ENCODE results near the gene BCOR.

The BCOR gene

DNA sequence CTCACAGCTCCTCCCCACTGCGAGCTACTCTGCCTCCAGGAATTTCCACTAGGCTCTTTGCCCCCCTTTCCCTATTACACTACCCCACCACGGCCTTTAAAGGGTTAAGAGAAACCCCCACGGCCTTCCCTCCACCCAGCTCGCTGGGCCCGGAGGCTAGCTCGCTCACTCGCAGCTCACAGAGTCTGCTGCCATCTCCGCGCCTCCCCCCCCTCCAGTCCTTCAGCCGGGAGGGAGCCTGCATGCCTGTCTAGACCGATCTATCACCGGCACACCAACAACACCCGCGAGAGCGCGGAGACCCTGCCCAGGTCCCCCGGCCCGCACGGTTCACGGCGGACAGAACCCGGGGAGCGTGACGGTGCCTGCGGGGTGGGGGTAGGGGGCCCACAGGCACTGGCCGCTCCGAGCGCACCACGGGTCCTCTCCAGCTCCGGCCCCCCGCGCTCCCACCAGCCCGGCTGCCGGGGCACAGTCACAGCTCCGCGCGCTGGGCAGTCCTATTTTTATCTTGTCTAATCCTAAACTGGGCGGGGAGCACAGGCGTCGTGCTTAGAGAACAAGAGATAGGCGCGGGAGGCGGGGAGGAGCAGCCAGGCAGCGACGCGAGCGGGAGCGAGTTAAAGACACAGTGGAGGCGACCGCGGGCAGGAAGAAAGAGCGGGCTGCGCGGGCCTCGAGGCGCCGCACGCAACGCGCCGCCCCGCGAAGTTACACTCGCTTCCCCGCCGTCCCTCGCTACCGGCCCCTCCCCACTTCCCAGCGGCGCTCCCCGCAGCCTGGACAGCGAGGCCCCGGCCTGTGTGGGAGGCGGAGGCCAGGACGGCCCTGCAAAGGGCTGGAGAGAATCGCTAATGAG lies 3.5 kb downstream of the BCOR start:
- peak; percentile 32 for ATAC-seq
- no peak for TF ChIP-seq TOX (CRISPR knock-in tag; IDR thresholded peaks at IDR 0.05; ENCODE audit: borderline replicate concordance)
- no peak for TF ChIP-seq TCF4 (CRISPR knock-in tag; IDR thresholded peaks at IDR 0.05; ENCODE audit: borderline replicate concordance)
- no peak for TF ChIP-seq ZFP3 (CRISPR knock-in tag; IDR thresholded peaks at IDR 0.05)
- TF ChIP-seq, protein P1, sequence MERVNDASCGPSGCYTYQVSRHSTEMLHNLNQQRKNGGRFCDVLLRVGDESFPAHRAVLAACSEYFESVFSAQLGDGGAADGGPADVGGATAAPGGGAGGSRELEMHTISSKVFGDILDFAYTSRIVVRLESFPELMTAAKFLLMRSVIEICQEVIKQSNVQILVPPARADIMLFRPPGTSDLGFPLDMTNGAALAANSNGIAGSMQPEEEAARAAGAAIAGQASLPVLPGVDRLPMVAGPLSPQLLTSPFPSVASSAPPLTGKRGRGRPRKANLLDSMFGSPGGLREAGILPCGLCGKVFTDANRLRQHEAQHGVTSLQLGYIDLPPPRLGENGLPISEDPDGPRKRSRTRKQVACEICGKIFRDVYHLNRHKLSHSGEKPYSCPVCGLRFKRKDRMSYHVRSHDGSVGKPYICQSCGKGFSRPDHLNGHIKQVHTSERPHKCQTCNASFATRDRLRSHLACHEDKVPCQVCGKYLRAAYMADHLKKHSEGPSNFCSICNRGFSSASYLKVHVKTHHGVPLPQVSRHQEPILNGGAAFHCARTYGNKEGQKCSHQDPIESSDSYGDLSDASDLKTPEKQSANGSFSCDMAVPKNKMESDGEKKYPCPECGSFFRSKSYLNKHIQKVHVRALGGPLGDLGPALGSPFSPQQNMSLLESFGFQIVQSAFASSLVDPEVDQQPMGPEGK (CRISPR knock-in tag; IDR thresholded peaks at IDR 0.05; ENCODE audit: borderline replicate concordance): no peak
- TF ChIP-seq CSDC2 (CRISPR knock-in tag; IDR thresholded peaks at IDR 0.05): no peak

DNA sequence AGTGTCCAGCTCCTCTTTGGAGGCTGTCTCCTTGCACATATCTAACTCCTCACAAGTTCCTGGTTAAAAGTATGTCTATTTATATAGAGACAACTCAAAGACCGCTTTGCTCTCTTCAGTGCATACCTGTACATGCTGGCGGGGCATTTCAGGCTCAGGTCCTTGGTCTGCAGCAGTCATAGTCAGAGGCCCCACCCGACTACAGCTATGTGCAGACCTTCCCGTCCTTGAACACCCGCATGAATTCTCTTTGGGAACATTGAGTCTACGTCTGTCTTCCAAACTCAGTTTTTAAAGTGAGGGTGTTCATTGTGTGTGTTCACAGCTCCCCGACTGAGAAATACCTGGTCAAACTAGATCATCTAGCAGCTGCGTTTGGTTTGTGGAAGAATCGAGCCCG lies 4.2 kb downstream of the BCOR start:
- ATAC-seq: no peak
- TF ChIP-seq, protein P2, sequence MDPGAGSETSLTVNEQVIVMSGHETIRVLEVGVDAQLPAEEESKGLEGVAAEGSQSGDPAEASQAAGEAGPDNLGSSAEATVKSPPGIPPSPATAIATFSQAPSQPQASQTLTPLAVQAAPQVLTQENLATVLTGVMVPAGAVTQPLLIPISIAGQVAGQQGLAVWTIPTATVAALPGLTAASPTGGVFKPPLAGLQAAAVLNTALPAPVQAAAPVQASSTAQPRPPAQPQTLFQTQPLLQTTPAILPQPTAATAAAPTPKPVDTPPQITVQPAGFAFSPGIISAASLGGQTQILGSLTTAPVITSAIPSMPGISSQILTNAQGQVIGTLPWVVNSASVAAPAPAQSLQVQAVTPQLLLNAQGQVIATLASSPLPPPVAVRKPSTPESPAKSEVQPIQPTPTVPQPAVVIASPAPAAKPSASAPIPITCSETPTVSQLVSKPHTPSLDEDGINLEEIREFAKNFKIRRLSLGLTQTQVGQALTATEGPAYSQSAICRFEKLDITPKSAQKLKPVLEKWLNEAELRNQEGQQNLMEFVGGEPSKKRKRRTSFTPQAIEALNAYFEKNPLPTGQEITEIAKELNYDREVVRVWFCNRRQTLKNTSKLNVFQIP (CRISPR knock-in tag; IDR thresholded peaks at IDR 0.05; ENCODE audit: borderline replicate concordance, low read depth): no peak
- no peak for TF ChIP-seq ESRRG (CRISPR knock-in tag; IDR thresholded peaks at IDR 0.05)
- TF ChIP-seq, protein P3, sequence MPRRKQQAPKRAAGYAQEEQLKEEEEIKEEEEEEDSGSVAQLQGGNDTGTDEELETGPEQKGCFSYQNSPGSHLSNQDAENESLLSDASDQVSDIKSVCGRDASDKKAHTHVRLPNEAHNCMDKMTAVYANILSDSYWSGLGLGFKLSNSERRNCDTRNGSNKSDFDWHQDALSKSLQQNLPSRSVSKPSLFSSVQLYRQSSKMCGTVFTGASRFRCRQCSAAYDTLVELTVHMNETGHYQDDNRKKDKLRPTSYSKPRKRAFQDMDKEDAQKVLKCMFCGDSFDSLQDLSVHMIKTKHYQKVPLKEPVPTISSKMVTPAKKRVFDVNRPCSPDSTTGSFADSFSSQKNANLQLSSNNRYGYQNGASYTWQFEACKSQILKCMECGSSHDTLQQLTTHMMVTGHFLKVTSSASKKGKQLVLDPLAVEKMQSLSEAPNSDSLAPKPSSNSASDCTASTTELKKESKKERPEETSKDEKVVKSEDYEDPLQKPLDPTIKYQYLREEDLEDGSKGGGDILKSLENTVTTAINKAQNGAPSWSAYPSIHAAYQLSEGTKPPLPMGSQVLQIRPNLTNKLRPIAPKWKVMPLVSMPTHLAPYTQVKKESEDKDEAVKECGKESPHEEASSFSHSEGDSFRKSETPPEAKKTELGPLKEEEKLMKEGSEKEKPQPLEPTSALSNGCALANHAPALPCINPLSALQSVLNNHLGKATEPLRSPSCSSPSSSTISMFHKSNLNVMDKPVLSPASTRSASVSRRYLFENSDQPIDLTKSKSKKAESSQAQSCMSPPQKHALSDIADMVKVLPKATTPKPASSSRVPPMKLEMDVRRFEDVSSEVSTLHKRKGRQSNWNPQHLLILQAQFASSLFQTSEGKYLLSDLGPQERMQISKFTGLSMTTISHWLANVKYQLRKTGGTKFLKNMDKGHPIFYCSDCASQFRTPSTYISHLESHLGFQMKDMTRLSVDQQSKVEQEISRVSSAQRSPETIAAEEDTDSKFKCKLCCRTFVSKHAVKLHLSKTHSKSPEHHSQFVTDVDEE (CRISPR knock-in tag; IDR thresholded peaks at IDR 0.05): no peak
- TF ChIP-seq, protein P4, sequence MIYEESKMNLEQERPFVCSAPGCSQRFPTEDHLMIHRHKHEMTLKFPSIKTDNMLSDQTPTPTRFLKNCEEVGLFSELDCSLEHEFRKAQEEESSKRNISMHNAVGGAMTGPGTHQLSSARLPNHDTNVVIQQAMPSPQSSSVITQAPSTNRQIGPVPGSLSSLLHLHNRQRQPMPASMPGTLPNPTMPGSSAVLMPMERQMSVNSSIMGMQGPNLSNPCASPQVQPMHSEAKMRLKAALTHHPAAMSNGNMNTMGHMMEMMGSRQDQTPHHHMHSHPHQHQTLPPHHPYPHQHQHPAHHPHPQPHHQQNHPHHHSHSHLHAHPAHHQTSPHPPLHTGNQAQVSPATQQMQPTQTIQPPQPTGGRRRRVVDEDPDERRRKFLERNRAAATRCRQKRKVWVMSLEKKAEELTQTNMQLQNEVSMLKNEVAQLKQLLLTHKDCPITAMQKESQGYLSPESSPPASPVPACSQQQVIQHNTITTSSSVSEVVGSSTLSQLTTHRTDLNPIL (CRISPR knock-in tag; IDR thresholded peaks at IDR 0.05; ENCODE audit: low read depth): no peak

DNA sequence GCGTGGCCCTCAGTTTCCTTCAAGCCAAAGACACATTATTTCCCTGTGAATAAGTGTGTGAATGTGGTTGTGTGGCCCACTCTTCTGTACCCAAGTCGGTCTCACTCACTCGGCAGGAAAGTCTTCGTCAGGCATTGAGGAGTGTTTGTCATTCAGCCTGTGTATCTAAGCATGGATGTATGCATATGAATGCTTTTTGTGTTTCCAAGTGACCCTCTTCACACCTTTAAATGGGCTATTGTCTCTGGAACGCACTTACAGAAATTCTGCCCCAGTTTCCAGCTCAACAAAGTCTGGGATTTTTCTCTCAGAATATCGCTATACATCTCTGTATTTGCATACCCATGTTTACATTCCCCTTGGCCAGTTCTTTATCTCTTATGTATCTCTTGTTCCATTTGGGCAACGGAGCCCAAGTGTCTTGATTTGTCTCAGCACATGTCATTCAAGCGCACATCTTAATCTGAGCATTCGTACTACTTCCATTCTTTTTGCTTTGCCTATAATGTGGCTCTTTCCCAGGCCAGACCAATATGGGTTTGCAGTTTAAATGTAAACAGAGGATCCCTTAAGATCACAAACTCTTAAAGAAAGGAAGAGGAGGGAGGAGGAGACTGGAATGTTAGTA lies 4.8 kb downstream of the BCOR start:
- no peak for ATAC-seq
- TF ChIP-seq, protein P5, sequence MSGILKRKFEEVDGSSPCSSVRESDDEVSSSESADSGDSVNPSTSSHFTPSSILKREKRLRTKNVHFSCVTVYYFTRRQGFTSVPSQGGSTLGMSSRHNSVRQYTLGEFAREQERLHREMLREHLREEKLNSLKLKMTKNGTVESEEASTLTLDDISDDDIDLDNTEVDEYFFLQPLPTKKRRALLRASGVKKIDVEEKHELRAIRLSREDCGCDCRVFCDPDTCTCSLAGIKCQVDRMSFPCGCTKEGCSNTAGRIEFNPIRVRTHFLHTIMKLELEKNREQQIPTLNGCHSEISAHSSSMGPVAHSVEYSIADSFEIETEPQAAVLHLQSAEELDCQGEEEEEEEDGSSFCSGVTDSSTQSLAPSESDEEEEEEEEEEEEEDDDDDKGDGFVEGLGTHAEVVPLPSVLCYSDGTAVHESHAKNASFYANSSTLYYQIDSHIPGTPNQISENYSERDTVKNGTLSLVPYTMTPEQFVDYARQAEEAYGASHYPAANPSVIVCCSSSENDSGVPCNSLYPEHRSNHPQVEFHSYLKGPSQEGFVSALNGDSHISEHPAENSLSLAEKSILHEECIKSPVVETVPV (CRISPR knock-in tag; IDR thresholded peaks at IDR 0.05): no peak
- TF ChIP-seq ESRRG (CRISPR knock-in tag; IDR thresholded peaks at IDR 0.05): no peak

DNA sequence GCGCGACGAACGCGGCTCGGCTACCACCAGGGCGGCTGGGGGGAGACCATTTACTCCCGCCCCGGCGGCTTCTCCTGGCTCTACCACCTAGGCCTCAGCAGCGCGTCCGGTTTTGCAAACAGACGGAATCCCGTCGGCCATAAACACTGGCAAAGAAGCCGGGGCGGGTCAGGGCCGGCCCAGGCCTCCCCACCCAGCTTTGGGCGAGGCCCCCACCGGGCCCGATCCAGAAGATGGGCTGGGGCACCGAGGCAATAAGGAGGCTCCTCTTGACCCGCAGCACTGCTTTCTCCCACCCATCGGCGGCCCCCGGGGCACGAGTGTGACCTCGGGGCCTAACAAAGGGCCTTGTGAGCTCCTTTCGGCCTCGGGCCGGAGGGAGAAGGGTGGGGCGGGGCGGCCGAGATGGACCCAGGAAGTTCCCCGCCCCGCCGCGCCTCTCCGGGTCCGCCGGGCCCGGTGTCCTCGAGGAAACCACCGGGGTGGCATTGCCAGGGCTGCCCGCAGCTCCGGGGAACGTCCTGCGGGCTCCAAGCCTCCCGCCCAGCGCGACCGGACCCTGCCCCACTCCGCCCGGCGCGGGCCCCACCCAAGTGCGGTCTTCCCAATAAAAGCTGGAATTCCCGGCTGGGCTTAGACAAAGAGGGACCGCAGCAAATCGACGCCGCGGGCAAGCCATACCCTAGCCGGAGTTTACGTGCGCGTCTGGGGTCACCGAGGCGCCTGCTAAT lies 5.9 kb downstream of the BCOR start:
- no peak for ATAC-seq

More for the DNA sequence above, 5.9 kb downstream of the BCOR start:
- TF ChIP-seq, protein P3 (CRISPR knock-in tag; IDR thresholded peaks at IDR 0.05): no peak
- TF ChIP-seq ZFP30 (CRISPR knock-in tag; IDR thresholded peaks at IDR 0.05) (no peak), ESRRG (CRISPR knock-in tag; IDR thresholded peaks at IDR 0.05) (no peak)

All from SK-N-SH treated with all-trans-retinoic acid at 6 μM for 48 hours (cell line).